ENCODE data around the gene CNTN5.

DNA sequence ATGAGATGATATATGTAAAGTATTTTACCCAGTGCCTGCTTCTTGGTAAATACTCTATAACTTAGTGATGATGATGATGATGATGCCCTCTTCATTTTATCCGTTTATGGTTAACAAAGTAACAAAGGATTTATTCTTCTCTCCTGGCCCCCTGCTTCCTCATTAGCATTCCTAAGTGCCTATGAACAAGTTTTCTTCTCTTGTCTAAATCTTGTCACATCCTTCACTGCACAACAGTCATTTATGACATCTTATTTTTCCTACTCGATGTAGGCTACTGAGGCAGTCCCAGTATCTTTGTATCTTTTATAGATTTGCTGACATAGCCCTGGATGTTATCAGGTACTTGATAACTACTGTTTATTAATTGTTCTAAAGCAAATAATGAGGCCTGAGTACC is 911.9 kb downstream of the CNTN5 start:
- TF ChIP-seq, protein P1, sequence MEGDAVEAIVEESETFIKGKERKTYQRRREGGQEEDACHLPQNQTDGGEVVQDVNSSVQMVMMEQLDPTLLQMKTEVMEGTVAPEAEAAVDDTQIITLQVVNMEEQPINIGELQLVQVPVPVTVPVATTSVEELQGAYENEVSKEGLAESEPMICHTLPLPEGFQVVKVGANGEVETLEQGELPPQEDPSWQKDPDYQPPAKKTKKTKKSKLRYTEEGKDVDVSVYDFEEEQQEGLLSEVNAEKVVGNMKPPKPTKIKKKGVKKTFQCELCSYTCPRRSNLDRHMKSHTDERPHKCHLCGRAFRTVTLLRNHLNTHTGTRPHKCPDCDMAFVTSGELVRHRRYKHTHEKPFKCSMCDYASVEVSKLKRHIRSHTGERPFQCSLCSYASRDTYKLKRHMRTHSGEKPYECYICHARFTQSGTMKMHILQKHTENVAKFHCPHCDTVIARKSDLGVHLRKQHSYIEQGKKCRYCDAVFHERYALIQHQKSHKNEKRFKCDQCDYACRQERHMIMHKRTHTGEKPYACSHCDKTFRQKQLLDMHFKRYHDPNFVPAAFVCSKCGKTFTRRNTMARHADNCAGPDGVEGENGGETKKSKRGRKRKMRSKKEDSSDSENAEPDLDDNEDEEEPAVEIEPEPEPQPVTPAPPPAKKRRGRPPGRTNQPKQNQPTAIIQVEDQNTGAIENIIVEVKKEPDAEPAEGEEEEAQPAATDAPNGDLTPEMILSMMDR (IDR thresholded peaks at IDR 0.05), result no peak
- TF ChIP-seq EZH2 (IDR thresholded peaks at IDR 0.05; ENCODE audit: borderline replicate concordance, insufficient read depth, low read depth, low read length, poor library complexity, severe bottlenecking), result no peak

Data from B cell (primary cell).